ENCODE data around the gene DNMBP.

- TF ChIP-seq FOXM1 (IDR thresholded peaks at IDR 0.05; ENCODE audit: borderline replicate concordance, low read depth) (no peak), CEBPB (IDR thresholded peaks at IDR 0.05) (no peak), TCF12 (IDR thresholded peaks at IDR 0.05; ENCODE audit: low read depth) (no peak), EGR1 (IDR thresholded peaks at IDR 0.05) (no peak), TAF1 (IDR thresholded peaks at IDR 0.05; ENCODE audit: low read depth) (no peak)
- TF ChIP-seq, protein P1, sequence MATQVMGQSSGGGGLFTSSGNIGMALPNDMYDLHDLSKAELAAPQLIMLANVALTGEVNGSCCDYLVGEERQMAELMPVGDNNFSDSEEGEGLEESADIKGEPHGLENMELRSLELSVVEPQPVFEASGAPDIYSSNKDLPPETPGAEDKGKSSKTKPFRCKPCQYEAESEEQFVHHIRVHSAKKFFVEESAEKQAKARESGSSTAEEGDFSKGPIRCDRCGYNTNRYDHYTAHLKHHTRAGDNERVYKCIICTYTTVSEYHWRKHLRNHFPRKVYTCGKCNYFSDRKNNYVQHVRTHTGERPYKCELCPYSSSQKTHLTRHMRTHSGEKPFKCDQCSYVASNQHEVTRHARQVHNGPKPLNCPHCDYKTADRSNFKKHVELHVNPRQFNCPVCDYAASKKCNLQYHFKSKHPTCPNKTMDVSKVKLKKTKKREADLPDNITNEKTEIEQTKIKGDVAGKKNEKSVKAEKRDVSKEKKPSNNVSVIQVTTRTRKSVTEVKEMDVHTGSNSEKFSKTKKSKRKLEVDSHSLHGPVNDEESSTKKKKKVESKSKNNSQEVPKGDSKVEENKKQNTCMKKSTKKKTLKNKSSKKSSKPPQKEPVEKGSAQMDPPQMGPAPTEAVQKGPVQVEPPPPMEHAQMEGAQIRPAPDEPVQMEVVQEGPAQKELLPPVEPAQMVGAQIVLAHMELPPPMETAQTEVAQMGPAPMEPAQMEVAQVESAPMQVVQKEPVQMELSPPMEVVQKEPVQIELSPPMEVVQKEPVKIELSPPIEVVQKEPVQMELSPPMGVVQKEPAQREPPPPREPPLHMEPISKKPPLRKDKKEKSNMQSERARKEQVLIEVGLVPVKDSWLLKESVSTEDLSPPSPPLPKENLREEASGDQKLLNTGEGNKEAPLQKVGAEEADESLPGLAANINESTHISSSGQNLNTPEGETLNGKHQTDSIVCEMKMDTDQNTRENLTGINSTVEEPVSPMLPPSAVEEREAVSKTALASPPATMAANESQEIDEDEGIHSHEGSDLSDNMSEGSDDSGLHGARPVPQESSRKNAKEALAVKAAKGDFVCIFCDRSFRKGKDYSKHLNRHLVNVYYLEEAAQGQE (IDR thresholded peaks at IDR 0.05; ENCODE audit: low read depth) = no peak
These were observed 65.8 kb downstream of the DNMBP start for GRCh38 chr10:99943908-99944307.

Data from Ishikawa (cell line).